ENCODE data around the gene HPN.
"Not testable (repeated sequence)": the region's sequence is repeated elsewhere in the genome, so short reads cannot be mapped to it uniquely, and the experiment has no call there.

Gene HPN

GRCh38 chr19:35088131-35088913, 46.8 kb downstream of the HPN start:
- DNase-seq, result no peak

GRCh38 chr19:35089554-35089953, 48.0 kb downstream of the HPN start:
- no peak for DNase-seq

- DNase-seq, result no peak
Observed at GRCh38 chr19:35090160-35090505, 48.6 kb downstream of the HPN start.

GRCh38 chr19:35090506-35091214, 49.1 kb downstream of the HPN start:
- peak; percentile 79 for DNase-seq

GRCh38 chr19:35093430-35093829, 51.9 kb downstream of the HPN start:
- no peak for DNase-seq

GRCh38 chr19:35093941-35094647, 52.6 kb downstream of the HPN start:
- no peak for DNase-seq

GRCh38 chr19:35094656-35095055, 53.1 kb downstream of the HPN start:
- no peak for DNase-seq

GRCh38 chr19:35095667-35096368, 54.3 kb downstream of the HPN start:
- DNase-seq, result peak; percentile 65

GRCh38 chr19:35098413-35099049, 57.0 kb downstream of the HPN start:
- peak; percentile 40 for DNase-seq

- no peak for DNase-seq
Observed at GRCh38 chr19:35099155-35099896, 57.8 kb downstream of the HPN start.

GRCh38 chr19:35099897-35100275, 58.4 kb downstream of the HPN start:
- DNase-seq, result no peak

- DNase-seq, result no peak
Observed at GRCh38 chr19:35100588-35101533, 59.3 kb downstream of the HPN start.

GRCh38 chr19:35101949-35102348, 60.4 kb downstream of the HPN start:
- DNase-seq, result not testable (repeated sequence)

- DNase-seq, result not testable (repeated sequence)
Observed at GRCh38 chr19:35103614-35104013, 62.1 kb downstream of the HPN start.

GRCh38 chr19:35104361-35104760, 62.8 kb downstream of the HPN start:
- no peak for DNase-seq

- DNase-seq, result no peak
Observed at GRCh38 chr19:35105047-35105410, 63.5 kb downstream of the HPN start.

GRCh38 chr19:35105411-35106290, 64.1 kb downstream of the HPN start:
- DNase-seq, result no peak

- DNase-seq, result no peak
Observed at GRCh38 chr19:35106291-35106583, 64.7 kb downstream of the HPN start.

GRCh38 chr19:35106898-35107541, 65.5 kb downstream of the HPN start:
- DNase-seq, result no peak

- DNase-seq, result no peak
Observed at GRCh38 chr19:35107545-35107944, 66.0 kb downstream of the HPN start.
